Neural progenitor cell (in vitro differentiated cells): ENCODE results near the gene ADAM10.

Source experiments
- EZH2 ChIP-seq: fragments of 200-600 bp; sonication (generic); IDR thresholded peaks from 2 replicates; pipeline ENCODE4 v1.6.1; 2017; ENCODE audit warnings: antibody characterized with exemption, mild to moderate bottlenecking, moderate library complexity
- TF ChIP-seq, protein P1 (sequence below): fragments of 200-600 bp; sonication (generic); IDR thresholded peaks from 2 replicates; pipeline ENCODE4 v1.5.1; 2017; ENCODE audit warnings: antibody characterized with exemption, mild to moderate bottlenecking

DNA sequence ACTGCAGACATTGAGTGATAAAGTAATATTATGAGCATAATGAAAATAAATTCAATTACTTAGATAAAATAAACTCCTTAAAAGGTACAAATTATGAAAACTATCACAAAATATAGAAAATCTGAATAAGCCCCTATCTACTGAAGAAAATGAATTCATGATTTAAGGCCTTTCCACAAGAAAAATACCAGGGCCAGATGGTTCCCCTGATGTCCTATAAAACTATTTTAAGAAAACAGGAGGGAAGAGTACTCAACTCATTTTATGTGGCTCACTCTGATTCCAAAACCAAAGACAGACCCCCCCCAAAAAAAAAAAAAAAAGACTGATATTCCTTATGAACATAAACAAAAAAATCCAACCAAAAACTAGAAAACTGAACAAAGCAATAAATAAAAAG lies 59.9 kb downstream of the ADAM10 start:
- TF ChIP-seq, protein P1, sequence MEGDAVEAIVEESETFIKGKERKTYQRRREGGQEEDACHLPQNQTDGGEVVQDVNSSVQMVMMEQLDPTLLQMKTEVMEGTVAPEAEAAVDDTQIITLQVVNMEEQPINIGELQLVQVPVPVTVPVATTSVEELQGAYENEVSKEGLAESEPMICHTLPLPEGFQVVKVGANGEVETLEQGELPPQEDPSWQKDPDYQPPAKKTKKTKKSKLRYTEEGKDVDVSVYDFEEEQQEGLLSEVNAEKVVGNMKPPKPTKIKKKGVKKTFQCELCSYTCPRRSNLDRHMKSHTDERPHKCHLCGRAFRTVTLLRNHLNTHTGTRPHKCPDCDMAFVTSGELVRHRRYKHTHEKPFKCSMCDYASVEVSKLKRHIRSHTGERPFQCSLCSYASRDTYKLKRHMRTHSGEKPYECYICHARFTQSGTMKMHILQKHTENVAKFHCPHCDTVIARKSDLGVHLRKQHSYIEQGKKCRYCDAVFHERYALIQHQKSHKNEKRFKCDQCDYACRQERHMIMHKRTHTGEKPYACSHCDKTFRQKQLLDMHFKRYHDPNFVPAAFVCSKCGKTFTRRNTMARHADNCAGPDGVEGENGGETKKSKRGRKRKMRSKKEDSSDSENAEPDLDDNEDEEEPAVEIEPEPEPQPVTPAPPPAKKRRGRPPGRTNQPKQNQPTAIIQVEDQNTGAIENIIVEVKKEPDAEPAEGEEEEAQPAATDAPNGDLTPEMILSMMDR, result no peak
- TF ChIP-seq EZH2, result no peak
